Activated naive CD8-positive, alpha-beta T cell treated with anti-CD3 and anti-CD28 coated beads, Interleukin-2, amount 10 ng/mL, durations not matched to agents 7 days and 5 days (primary cell): ENCODE data around the gene APBB3. TPM values are rescaled to one million over a fixed set of nuclear protein-coding genes. Genes with fewer than 3 reads are reported as not detected.
A peak's percentile ranks its signal among the peaks of the same experiment; 100 is the strongest.

Source experiments
- ATAC-seq: fragments of 150-1000 bp; cut with Tn5 transposase; one replicate; pipeline ENCODE4 v1.10.0; 2021; ENCODE audit warnings: low read depth, moderate library complexity
- POLR2A ChIA-PET: fragments of 350-600 bp; sonication (Branson Sonifier 250); formaldehyde crosslinking; loops from one replicate; lab custom pipeline; 2021; ENCODE audit warnings: antibody characterized with exemption; lab: Charles Lee
- DNase-seq: peaks from one replicate; pipeline ENCODE4 v3.0.0; 2021
- H3K27ac Mint-ChIP-seq: one replicate; pipeline ENCODE4 v1.8.0; 2022; ENCODE audit warnings: mild to moderate bottlenecking, mixed read lengths
- H3K27me3 Mint-ChIP-seq: one replicate; pipeline ENCODE4 v1.8.0; 2022; ENCODE audit warnings: mild to moderate bottlenecking, moderate library complexity, mixed read lengths
- H3K36me3 Mint-ChIP-seq: one replicate; pipeline ENCODE4 v1.8.0; 2021; ENCODE audit warnings: mild to moderate bottlenecking, mixed read lengths
- H3K4me1 Mint-ChIP-seq: one replicate; pipeline ENCODE4 v1.8.0; 2021; ENCODE audit warnings: mixed read lengths
- H3K4me3 Mint-ChIP-seq: one replicate; pipeline ENCODE4 v1.8.0; 2022; ENCODE audit warnings: mild to moderate bottlenecking, moderate library complexity, mixed read lengths
- H3K9me3 Mint-ChIP-seq: one replicate; pipeline ENCODE4 v1.8.0; 2021; ENCODE audit warnings: mixed read lengths
- total RNA-seq, 2 experiments: library from RNA; stranded (reverse); gene quantifications; one replicate each; pipeline ENCODE4 v1.2.3, GENCODE V29; 2021

The APBB3 gene
- total RNA-seq, 2 experiments from 2014 or later: 41.3 to 47.7 TPM

DNA sequence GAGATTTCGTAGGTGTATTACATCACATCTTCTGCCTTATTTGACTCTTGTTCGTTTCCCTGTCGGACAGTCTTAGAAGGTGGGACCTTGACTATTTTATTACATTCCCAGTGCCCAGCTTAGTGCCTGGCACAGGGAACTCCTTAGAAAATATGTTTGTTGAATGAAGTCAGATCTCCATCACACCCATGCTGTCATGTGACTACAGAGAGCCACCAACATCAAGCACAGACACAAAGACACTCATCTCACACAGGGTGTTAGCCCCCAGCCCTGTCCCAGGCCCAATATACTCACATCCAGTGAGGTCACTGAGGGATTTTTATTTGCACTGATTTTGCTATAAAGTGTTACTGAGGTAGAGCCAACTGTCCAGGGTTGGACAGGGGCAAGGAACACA lies 6.4 kb downstream of the APBB3 start:
- Mint-ChIP-seq H3K36me3 (peaks cover 29% of the 10 kb centered on the region), H3K4me1 (peaks cover 45% of the 10 kb centered on the region)
- no peak for ATAC-seq

DNA sequence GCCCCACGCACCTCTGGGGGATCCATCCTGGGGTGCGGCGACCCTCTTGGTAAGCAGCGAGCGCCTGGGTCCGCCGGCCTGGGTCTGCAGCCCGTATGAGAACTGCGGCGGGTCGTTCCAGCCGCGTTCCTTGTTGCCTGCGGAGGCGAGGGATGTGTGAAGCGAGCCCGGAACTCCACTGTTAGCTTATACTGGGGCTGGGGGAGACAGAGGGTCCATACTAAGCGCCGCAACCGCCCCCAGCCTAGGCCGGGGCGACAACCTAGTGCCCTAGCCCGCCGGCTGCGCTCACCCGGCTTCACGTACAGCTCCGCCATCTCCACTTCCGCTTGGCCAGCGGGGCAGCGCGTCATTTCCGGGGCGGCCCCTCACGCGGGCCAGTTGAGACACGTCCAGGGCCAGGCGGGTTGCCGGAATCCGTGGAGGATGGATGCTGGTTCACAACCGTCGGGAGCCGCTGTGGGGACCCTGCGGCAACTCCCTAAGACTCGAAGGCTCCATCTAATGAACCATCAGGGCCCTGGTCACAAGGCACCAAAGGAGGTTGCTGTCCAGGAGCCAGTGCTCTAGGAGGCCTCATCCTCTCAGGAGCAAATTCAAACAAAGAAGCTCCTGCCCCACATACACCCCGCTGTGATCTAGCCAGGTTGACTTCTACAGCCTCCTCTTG lies 7.1 kb downstream of the APBB3 start, which contains the start of gene SRA1:
Gene SRA1, minus strand, starts transcription at position 338 of the 670 bp plus-strand sequence. Its CDS starts 21 bp downstream, at position 317.
- DNase-seq (peak; percentile 90), ATAC-seq (peak; percentile 94)
- Mint-ChIP-seq H3K9me3 (no peaks in the 10 kb centered on the region), H3K36me3 (peaks cover 32% of the 10 kb centered on the region), H3K27me3 (no peaks in the 10 kb centered on the region), H3K27ac (peak within 1 kb of the TSS; percentile 85), H3K4me1 (peaks cover 43% of the 10 kb centered on the region), H3K4me3 (peak within 1 kb of the TSS; percentile 92)
- POLR2A ChIA-PET: interaction anchor here (0.6 to 2.5 kb wide), 17 partner anchors 9 to 155 kb away, joined by 3 to 23 read pairs (median 5); partner anchors contain the start of genes ANKHD1, CD14, EIF4EBP3 and IK

More for the DNA sequence above, 6.4 kb downstream of the APBB3 start:
- H3K27me3 Mint-ChIP-seq: no peaks in the 10 kb centered on the region
- H3K4me3 Mint-ChIP-seq: peak overlapping the region; percentile 92
- H3K9me3 Mint-ChIP-seq: no peaks in the 10 kb centered on the region
- peak overlapping the region; percentile 85 for H3K27ac Mint-ChIP-seq
- POLR2A ChIA-PET: interaction anchor here (0.7 to 2.5 kb wide), 11 partner anchors 8 to 228 kb away, joined by 3 to 23 read pairs (median 8); partner anchors contain the start of genes ANKHD1, CD14, EIF4EBP3 and IK
- DNase-seq: no peak

DNA sequence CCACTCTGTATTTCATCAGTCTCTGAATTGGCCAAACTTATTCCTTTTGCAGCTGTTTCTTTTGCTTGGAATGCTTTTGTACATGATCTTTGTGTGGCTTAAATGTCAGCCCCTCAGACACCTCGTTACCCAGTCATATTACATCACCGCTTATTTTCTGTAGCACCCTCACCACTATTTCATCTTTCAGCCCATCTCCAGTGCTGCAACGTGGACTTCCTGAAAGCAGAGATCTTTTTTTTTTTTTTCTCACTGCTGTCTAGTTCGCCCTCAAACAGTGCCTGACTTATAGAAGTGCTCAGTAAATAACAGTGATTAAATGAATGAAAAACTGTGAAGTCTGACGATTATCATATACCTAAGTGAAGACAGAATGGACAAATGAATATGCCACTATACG lies 8.0 kb downstream of the APBB3 start:
- peak overlapping the region; percentile 85 for H3K27ac Mint-ChIP-seq
- H3K4me3 Mint-ChIP-seq: peak overlapping the region; percentile 92
- ATAC-seq (peak; percentile 47), DNase-seq (no peak)
- H3K36me3 Mint-ChIP-seq: peaks cover 32% of the 10 kb centered on the region
- POLR2A ChIA-PET: interaction anchor here (0.6 to 2.0 kb wide), 6 partner anchors 8 to 135 kb away, joined by 4 to 23 read pairs (median 8); partner anchors contain the start of genes EIF4EBP3, HARS1, HARS2 and WDR55
- H3K9me3 Mint-ChIP-seq: no peaks in the 10 kb centered on the region
- H3K27me3 Mint-ChIP-seq: no peaks in the 10 kb centered on the region
- H3K4me1 Mint-ChIP-seq: peaks cover 49% of the 10 kb centered on the region

DNA sequence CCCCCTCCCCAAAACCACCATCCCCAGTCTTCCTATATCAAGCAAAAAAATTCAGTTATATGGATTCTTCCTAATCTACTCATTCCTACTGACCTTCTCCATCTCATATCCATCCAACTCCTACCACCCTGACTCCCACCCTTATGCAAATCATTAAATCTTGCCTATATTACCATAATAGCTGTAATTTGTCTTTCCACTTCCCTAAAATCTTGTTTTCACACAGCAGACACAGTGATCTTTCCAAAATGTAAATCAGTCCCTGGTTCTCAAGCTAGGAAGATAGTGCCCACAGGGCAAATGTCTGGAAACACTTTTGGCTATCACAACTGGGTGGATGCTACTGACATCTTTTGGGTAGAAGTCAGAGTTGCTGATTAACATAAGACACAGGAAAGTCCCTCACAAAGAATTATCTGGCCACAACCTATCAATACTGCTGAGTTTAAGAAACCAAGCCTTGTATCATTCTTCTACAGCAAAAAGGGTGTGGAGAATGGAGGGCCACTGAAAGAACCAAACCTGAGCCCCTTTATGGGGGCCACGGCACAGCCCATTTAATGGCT lies 8.6 kb downstream of the APBB3 start:
- no peak for DNase-seq
- POLR2A ChIA-PET: interaction anchor here (0.6 kb wide), 1 partner anchor 135 kb away, joined by 5 read pairs; the partner anchor contains the start of genes HARS1 and HARS2
- Mint-ChIP-seq H3K9me3 (no peaks in the 10 kb centered on the region), H3K4me1 (peaks cover 52% of the 10 kb centered on the region), H3K27me3 (no peaks in the 10 kb centered on the region), H3K27ac (peak overlapping the region; percentile 85), H3K36me3 (peaks cover 36% of the 10 kb centered on the region), H3K4me3 (peak overlapping the region; percentile 92)
- no peak for ATAC-seq

DNA sequence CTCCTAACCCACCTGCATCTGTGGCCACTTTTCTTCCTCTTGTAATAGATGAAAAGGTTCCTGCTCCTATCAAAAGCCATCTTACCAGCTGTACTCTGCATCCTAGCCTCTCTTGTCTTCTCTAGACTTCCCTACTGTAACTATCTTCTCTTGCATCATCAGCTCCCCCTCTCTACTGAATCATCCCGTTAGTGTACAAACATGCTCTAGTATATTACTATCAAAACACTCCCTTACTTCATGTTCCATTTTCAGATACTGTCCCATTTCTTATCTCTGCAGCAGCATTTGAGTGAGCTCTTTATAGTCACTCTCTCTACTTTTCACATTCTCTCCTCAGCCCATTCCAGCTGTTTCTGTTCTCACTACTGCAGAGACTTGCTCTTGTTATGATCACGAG lies 9.9 kb downstream of the APBB3 start:
- no peaks in the 10 kb centered on the region for H3K27me3 Mint-ChIP-seq
- no peak for DNase-seq
- ATAC-seq: no peak
- POLR2A ChIA-PET: interaction anchor here (1.2 to 1.8 kb wide), 2 partner anchors 16 to 85 kb away, joined by 3 to 5 read pairs; partner anchors contain the start of gene TMCO6
- no peaks in the 10 kb centered on the region for H3K9me3 Mint-ChIP-seq
- peaks cover 43% of the 10 kb centered on the region for H3K36me3 Mint-ChIP-seq
- peak overlapping the region; percentile 32 for H3K4me3 Mint-ChIP-seq
- peak overlapping the region; percentile 44 for H3K27ac Mint-ChIP-seq
- peaks cover 58% of the 10 kb centered on the region for H3K4me1 Mint-ChIP-seq

DNA sequence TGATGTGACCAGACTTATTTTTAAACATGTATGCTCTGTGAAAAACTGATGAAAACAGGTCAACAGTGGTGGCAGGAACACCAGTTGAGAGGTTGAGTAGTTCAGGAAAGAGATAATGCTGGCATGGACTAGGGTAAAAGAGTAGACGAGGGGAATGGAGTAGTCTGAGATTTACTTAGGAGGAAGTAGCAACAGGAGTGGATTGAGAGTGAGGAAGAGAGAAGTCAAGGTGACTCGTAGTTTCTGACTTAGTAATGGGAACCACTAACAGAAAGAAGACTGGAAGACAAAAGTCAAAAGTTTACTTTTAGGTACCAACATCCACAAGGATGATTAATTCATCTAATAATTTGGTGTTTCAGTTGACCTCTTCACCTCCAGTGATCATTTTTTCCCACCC lies 10.7 kb downstream of the APBB3 start:
- Mint-ChIP-seq H3K9me3 (no peaks in the 10 kb centered on the region), H3K4me3 (peak overlapping the region; percentile 15), H3K4me1 (peaks cover 63% of the 10 kb centered on the region), H3K36me3 (peaks cover 45% of the 10 kb centered on the region), H3K27ac (peak overlapping the region; percentile 44), H3K27me3 (no peaks in the 10 kb centered on the region)
- ATAC-seq (no peak), DNase-seq (no peak)
- POLR2A ChIA-PET: interaction anchor here (0.6 to 1.8 kb wide), 3 partner anchors 65 to 190 kb away, joined by 3 to 5 read pairs (median 3); partner anchors contain the start of gene TMCO6

DNA sequence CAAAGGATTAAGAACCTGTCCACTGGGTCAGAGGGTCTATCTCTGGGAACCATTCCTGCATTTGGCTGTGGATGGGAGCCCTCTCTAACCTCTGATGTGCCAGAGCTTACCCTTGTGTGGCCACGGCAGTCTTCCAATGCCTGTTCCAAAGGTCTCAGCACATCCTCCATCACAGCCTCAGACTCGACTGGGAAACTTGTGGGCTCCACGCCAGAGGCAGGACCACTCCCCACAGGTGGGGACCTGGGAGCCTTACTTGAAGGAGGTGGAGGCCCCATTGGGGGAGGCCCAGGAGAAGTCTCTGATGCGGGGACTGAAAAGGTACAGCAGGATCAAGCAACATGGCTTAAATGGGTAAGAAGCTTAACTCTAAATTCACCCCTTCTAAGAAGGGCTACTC lies 12.5 kb downstream of the APBB3 start:
- H3K9me3 Mint-ChIP-seq: no peaks in the 10 kb centered on the region
- DNase-seq: no peak
- ATAC-seq: no peak
- peaks cover 69% of the 10 kb centered on the region for H3K4me1 Mint-ChIP-seq
- H3K36me3 Mint-ChIP-seq: peaks cover 45% of the 10 kb centered on the region
- no peaks in the 10 kb centered on the region for H3K27me3 Mint-ChIP-seq
- H3K4me3 Mint-ChIP-seq: no peak overlapping the region
- no peak overlapping the region for H3K27ac Mint-ChIP-seq
- POLR2A ChIA-PET: interaction anchor here (1.1 kb wide), 1 partner anchor 12 kb away, joined by 3 read pairs; the partner anchor contains the start of gene APBB3

DNA sequence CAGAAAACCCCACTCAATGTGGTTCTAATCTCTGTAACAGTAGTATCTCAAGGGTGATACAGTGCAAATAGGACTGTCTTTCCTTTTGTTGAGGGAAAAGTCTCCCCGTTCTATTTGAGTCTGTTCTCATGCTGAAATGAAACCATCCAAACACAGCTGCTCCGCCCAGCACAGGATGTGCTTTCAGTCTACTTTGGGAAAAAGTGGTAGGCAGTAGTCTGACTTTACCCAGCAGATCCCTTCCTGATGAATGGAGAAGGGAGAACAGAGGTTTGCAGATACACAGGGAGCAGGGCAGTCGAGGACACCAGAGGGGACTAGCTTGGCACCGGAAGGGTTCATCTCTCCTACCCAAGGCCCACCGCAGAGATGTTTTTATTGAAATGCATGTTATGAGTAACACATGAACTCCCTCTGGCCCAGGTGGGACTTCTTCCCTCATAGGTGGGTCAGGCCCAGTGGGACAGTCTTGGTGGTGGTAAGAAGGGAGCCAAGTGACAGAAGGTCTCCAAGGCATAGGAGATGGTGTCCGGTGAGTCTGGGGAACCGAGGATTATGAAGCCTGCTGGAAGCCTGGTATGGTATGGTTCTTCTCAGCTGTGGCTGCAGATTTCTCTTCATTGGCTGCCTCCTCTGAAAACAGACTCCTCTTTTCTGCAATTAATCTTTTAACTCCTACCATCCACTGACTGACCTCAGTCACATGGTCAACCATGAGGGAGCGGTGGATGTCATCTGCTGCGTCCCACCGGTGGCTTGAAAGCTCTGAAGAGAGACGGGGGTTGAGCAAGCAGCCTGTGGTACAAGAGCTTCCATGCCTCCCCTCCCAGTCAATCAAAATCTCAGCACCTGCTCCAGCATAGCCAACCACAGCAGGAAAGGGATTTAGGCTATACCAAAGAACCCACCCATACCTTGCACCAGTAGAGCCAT lies 14.0 kb downstream of the APBB3 start:
- Mint-ChIP-seq H3K9me3 (no peaks in the 10 kb centered on the region), H3K27me3 (no peaks in the 10 kb centered on the region), H3K4me1 (peaks cover 61% of the 10 kb centered on the region), H3K4me3 (no peak overlapping the region), H3K36me3 (peaks cover 36% of the 10 kb centered on the region), H3K27ac (peak overlapping the region; percentile 85)
- ATAC-seq (no peak), DNase-seq (no peak)
- POLR2A ChIA-PET: interaction anchor here (0.9 kb wide), 1 partner anchor 18 kb away, joined by 3 read pairs; no protein-coding TSS in a partner anchor

DNA sequence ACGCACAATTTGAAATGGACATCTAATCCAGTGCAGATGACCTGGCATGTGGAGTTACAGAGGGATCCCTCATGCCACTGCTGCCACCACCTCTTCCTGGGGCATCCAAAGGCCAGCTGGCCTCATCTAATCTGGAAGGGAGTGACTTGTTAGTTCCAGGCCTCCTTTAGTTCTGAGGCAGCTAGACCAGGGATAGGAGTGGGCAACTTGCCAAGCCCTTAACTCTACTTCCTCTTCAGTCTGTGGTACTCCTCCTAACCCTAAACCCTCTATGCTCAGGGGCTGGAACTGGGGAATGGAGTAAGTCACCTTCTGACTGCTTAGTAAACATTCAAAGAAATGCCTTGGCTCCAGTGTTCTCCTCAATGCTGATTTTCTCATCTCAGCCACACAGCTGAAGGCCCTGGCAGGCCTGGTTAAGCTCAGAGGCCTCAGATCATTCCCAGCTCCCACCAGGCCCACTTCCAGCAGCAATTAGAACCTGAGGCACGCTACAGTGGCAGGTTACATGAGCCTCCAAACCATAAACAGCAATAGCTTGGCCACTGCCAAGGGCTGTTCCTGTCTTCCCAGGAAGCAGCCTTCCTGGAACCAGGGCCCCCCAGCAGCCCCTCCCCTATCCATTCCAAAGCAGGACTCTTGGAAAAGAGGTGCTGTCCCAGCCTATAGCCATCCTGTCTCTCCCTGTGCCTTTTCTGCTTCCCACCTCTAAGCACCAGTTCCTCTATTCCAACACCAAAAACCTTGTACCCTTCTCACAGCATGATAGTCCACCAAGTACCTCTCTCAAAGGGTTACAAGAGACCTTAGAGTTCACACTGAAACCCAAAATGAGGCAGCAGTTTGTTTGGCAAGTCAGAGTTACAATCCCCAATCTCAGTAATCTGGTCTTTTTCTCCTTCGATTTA lies 14.9 kb downstream of the APBB3 start:
- ATAC-seq: no peak
- no peaks in the 10 kb centered on the region for H3K27me3 Mint-ChIP-seq
- no peak for DNase-seq
- peaks cover 38% of the 10 kb centered on the region for H3K36me3 Mint-ChIP-seq
- peaks cover 53% of the 10 kb centered on the region for H3K4me1 Mint-ChIP-seq
- peak overlapping the region; percentile 41 for H3K4me3 Mint-ChIP-seq
- H3K9me3 Mint-ChIP-seq: no peaks in the 10 kb centered on the region
- H3K27ac Mint-ChIP-seq: peak overlapping the region; percentile 99
- POLR2A ChIA-PET: interaction anchor here (2.7 to 3.5 kb wide), 3 partner anchors 8 to 148 kb away, joined by 20 to 23 read pairs (median 23); partner anchors contain the start of genes ANKHD1, APBB3, SLC35A4 and SRA1

DNA sequence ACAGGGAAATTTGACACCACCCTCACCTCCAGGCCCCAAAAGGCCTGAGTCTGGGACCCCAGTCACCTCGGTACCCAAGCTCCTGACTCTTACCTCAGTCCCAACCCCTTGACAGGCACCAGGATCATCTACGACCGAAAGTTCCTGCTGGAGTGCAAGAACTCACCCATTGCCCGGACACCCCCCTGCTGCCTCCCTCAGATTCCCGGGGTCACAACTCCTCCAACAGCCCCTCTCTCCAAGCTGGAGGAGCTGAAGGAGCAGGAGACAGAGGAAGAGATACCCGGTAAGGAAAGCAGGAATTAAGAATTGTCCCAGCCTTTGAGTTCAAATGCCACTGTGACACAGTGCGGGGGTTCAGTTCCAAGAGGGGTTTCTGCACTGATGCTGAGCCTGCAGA lies 15.6 kb downstream of the APBB3 start:
- no peak for DNase-seq
- Mint-ChIP-seq H3K9me3 (no peaks in the 10 kb centered on the region), H3K27ac (peak overlapping the region; percentile 99), H3K36me3 (peaks cover 38% of the 10 kb centered on the region), H3K4me3 (peak overlapping the region; percentile 87), H3K27me3 (no peaks in the 10 kb centered on the region), H3K4me1 (peaks cover 46% of the 10 kb centered on the region)
- no peak for ATAC-seq
- POLR2A ChIA-PET: interaction anchor here (1.0 to 3.5 kb wide), 11 partner anchors 9 to 441 kb away, joined by 3 to 23 read pairs (median 7); partner anchors contain the start of genes ANKHD1, APBB3, CD14 and IK

DNA sequence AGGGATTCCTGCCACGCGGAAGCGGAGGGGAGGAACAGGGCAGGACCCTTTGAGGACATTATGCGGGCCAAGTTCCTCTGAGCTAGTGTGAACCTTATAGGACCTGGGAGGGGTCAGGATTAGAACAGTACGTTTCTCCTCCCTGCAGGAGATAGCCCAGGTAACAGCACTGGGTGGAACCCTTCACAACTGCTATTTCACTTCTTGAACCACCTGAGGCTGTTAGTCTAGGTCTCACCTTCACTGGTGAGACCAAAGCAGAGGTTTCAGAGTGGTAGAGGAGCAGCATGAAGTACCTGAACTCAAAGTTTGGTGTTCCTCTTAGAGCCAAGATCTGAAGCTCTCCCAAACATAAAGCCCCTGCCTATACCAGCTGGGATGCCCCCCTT lies 16.1 kb downstream of the APBB3 start:
- Mint-ChIP-seq H3K4me1 (peaks cover 41% of the 10 kb centered on the region), H3K27ac (peak overlapping the region; percentile 99), H3K9me3 (no peaks in the 10 kb centered on the region), H3K27me3 (no peaks in the 10 kb centered on the region), H3K36me3 (peaks cover 36% of the 10 kb centered on the region), H3K4me3 (peak overlapping the region; percentile 87)
- POLR2A ChIA-PET: interaction anchor here (1.0 to 3.5 kb wide), 12 partner anchors 9 to 440 kb away, joined by 3 to 23 read pairs (median 6); partner anchors contain the start of genes ANKHD1, APBB3, CD14 and IK
- ATAC-seq (peak; percentile 4), DNase-seq (no peak)
